Hematopoietic multipotent progenitor cell treated with erythropoietin and hydrocortisone succinate and interleukin-3 and kit ligand, for 15 days (in vitro differentiated cells): Measurements from ENCODE around the gene THRSP.
"Not testable (repeated sequence)": the region's sequence is repeated elsewhere in the genome, so short reads cannot be mapped to it uniquely, and the experiment has no call there.

Source experiments
- DNase-seq: peaks from one replicate; pipeline ENCODE4 v3.0.0-alpha.2; 2015; ENCODE audit warnings: low spot score

THRSP gene

DNA sequence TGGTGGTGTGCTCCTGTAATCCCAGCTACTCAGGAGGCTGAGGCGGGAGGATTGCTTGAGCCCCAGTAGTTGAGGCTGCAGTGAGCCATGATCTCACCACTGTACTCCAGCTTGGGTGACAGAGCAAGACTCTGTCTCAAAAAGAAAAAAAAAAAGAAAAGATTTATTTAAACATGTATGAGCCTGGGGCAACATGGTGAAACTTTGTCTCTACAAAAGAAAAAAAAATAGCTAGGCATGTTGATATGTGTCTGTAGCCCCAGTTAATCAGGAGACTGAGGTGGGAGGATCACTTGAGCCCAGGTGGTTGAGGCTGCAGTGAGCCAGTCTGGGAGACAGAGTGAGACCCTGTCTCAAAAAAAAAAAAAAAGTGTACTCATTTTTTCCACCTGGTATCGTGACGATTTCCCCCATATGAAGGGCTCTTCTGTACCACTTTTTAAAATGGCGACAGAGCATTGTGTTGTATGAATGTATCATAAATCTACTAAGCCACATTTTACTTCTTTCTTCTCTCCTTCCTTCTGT lies 24.2 kb upstream of the THRSP start:
- no peak for DNase-seq

DNA sequence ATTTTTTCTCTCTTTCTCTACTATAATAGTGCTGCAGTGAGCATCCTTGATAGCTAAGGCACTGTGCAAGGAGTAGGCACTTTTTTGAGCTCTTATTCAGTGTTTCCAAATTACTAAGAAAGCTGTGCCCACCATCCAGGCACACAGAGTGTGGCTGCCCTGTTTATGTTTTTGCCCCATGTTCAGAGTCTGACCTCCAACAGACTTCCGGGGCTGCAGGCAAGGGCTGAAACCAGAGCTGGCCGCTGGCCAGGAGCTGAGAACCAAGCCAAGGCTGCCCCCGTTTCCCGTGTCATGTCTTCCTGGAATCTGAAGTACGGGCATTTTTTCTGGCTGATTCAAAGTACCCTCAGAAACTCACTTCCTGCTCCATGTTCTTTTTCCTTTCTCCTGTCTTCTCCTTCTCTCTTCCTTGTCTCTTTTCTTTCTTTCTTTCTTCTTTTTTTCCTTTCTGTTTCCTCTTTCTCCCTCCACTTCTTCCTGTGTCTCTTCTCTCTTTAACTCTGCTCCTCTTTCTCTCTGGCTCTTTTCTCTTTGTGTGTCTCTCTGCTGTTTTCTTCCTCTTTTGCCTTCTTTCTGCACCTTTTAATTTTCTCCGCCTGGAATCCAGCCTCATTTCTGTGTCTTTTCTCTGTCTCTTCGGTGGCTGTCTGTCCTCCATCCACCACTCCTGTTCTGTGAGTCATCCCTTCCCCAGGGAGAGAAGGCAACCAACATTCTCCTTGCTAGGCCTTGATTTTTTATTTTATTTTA lies 23.6 kb upstream of the THRSP start:
- DNase-seq = peak; percentile 36

DNA sequence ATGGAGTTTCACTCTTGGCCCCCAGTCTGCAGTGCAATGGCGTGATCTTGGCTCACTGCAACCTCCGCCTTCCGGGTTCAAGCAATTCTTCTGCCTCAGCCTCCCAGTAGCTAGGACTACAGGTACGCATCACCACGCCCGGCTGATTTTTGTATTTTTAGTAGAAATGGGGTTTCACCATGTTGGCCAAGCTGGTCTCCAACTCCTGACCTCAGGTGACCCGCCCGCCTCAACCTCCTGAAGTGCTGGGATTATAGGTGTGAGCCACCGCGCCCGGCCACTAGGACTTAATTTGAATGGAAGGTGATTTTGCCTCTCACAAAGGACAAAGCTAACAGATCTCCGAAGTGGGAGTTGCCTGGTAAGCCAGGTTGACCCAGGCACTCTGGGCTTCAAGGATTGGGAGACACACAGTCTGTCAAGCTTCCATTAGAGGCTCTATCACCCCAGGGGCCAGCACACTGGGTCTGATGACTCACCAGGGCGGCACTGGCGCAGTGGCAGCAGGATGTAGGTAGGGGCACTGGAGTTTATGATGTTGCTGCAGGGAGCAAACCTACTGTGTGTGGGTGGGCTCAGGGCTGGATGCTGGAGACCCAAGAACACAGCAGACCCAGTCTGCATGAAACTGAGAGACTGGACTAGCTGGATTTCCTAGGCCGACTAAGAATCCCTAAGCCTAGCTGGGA lies 22.8 kb upstream of the THRSP start:
- no peak for DNase-seq

GRCh38 chr11:78041380-78041719 lies 22.3 kb upstream of the THRSP start:
- not testable (repeated sequence) for DNase-seq

DNA sequence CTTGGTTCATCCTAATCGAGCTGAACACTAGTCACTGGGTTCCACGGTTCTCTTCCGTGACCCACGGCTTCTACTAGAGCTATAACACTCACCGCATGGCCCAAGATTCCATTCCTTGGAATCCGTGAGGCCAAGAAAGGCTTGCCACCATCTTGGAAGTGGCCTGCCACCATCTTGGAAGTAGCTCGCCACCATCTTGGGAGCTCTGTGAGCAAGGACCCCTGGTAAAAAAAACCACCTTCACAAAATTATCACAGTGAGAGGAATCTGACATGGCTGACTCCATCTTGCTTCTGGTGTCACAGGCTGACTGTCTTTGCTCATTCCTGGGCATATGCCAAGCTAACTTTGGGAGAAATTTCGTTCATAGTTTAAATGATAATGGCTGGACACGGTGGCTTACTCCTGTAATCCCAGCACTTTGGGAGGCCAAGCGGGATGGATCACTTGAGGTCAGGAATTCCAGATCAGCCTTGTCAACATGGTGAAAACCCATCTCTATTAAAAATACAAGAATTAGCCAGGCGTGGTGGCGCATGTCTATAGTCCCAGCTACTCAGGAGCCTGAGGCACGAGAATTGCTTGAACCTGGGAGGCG lies 21.7 kb upstream of the THRSP start:
- DNase-seq = no peak

- no peak for DNase-seq
Observed at GRCh38 chr11:78044706-78045105, 19.0 kb upstream of the THRSP start.

DNA sequence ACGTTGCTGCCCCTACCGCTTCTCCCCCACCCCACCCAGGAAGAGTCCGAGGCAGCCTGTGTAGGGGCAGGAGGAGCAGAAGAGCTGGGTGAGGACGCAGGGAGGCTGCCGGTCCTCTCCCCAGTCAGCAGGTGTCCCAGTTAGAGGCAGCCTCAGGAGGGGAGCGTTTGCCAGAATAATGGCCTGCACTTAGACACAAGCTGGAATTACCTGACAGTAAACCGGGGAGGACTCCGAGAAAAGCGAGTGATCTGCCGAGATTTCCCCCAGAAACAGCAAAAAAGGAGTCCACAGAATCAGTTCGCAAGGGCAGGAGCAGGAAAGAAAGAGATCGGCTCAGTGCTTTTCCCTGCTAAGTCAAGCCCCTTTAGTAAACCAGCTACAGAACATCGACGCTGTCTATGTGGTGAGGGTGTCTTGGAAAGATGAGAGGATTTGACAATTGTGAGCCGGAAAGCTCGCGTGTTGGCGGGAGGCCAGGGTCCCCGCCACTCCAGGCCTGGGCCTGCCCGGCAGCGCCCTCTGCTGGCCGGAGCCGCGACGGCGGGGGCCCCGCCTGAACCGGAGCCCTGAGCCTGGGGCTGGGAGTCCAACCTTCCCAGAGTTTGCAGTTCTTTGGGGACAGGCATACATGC lies 17.7 kb upstream of the THRSP start:
- DNase-seq = peak; percentile 72

- no peak for DNase-seq
Observed at GRCh38 chr11:78046486-78046854, 17.2 kb upstream of the THRSP start.

GRCh38 chr11:78048561-78048960 lies 15.1 kb upstream of the THRSP start:
- no peak for DNase-seq

DNA sequence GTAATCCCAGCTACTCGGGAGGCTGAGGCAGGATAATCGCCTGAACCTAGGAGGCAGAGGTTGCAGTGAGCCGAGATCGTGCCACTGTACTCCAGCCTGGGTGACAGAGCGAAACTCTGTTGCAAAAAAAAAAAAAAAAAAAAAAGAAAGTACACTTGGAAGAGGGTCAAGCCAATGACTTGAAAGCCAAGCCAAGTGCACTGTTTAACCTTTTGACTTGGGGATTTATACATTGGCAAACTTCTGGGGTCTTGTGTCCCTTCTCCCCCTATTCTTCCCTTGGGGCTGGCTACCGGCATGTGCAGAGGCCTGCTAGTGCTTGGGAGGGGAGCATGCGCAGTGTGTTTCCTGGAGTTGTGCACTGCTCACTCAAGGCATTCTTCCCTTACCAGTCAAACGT lies 14.3 kb upstream of the THRSP start:
- DNase-seq = no peak

DNA sequence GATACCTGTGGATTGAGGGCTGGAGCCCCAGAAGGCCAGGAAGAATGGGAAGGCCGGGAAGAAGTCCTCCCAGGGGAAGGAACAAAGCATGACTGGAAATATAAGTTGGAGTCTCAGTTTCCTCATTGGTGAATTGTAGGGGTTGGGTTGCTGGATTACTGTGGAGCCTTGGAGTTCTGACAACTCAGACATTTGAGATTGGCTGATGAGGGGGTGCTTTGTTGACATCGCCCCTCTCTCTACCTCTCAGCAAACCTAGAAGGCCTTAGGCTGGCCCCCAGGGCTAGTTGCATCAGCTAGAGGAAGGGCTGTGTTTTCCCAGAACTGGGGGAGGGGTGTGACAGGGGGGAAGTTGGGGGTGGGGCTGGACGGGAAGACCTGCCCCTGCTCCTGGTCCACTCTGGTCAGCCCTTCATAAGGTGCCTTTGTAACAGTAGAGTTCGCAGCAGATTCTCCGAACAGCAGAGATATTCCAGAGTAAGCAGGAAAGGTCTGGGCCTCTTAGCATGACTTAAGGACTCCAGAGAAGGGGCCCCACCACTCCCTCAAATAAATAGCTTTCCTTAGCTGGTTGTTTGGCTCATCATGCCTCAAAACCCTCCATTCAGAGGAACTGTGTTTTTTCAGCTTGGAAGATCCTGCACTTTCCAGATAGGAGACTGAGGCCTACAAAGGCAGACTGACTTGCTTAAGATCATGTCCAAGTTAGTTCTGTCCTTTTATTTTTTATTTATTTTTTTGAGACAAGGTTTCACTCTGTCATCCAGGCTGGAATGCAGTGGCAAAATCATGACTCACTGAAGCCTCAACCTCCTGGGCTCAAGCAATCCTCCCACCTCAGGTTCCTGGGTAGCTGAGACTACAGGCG lies 12.5 kb upstream of the THRSP start:
- DNase-seq = no peak

DNA sequence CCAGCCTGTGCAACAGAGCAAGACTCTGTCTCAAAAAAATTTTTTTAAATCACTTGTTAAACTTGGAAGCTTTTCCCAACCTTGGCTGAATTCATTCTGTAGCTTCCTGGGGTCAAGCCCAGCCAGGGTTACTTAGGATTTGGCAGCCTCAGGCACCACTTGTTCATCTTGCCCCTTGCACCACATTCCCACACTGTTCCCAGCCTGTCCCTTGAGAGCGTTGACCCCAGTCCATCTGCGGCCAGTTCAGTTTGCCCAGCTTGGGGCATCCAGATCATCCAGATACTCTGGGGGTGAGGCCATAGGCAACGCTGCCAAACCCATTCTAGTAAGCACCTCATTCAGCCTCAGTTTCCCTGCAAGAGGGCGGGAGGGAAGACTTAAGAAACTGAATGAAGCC lies 8.7 kb upstream of the THRSP start:
- no peak for DNase-seq

- DNase-seq = no peak
Observed at GRCh38 chr11:78056093-78056492, 7.6 kb upstream of the THRSP start.

DNA sequence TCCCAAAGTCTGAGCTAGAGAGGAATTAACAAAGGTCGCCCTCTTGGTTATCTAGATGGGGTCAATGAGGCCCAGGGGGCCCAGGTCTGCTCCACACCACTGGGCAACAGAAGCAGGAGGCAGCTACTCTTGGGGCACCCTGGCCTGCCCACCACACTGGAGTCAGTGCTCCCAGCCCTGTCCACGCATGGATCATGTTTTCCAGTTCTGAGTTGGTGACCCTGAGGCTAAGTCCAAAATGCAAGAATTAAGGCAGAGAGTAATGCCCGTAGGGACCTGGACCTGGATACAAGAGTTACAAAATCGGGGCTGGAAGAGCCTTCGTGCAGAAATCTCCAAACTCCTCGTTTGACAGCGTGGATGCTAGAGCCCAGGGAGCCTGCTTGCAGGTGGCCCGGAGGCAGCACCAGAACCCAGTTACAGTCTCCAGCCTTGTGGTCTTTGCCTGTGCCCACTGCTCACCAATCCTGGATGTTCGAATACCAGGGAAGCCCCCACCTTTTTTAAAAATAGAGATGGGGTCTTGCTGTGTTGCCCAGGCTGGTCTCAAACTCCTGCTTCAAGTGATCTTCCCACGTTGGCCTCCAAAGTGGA lies 6.1 kb upstream of the THRSP start:
- DNase-seq = no peak

- not testable (repeated sequence) for DNase-seq
Observed at GRCh38 chr11:78059749-78060328, 3.8 kb upstream of the THRSP start.

DNA sequence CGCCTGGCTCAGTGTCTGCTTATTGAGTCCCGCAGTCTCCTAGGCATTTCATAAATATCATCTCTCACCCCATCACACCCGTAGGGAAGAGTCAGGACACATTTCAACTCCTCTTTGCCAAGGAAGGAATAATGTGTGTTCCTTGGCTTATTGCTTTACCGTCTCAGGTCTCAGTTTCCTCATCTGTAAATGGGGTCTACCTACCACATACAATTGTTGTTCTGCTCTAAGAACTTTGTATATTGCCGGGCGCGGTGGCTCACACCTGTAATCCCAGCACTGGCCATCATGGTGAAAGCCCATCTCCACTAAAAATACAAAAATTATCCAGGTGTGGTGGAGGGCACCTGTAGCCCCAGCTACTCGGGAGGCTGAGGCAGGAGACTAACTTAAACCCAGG lies 3.1 kb upstream of the THRSP start:
- no peak for DNase-seq

DNA sequence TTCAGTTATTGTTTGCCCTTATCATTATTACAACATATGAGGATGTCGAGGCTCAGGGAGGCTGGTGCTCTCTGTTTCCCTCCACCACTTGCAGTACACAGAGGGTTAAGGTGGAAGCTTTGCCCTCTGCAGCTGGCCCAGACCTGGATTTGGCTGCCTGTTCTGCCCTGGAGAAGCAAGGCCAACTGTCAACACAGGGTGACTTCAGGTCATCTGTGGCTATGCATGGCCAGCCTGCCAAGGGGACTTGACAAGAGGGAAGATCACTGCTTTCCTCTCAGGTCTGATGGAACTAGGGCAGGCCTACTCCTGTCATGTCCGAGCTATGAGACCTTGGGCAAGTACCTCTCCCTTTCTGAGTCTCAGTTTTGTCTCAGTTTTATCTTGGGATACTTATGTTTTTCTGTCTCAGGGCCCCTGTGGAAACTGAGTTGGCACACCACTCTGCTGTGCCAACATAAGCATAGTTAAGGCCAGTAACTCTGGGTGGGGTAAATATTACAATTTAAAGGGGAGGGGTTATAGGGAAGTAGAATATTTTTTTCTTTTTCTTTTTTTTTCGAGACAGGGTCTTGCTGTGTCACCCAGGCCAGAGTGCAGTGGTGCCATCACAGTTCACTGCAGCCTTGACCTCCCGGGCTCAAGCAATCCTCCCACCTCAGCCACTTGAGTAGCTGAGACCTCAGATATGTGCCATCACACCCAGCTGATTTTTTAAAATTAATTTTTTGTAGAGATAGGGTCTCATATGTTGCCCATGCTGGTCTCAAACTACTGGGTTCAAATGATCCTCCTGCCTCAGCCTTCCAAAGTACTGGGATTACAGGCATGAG lies 2.4 kb upstream of the THRSP start:
- no peak for DNase-seq

DNA sequence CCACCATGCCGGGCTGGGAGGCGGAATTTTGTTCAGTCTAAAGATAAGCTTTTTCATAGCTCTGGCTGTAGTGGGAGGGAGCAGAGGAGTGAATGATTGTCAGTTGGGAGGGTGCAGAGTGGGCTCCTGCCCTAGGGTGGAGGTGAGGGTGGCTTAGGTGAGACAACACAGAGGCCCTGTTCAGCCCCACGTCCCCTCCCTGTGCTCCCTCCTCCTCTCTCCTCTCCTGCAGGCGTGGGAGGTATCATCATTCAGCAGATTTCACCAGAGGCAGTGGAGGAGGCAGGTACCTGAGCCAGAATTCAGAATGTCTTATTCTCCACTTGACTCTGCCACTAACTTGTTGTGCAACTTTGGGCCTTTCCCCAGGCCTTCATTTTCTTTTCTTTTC lies 1.7 kb upstream of the THRSP start:
- no peak for DNase-seq

DNA sequence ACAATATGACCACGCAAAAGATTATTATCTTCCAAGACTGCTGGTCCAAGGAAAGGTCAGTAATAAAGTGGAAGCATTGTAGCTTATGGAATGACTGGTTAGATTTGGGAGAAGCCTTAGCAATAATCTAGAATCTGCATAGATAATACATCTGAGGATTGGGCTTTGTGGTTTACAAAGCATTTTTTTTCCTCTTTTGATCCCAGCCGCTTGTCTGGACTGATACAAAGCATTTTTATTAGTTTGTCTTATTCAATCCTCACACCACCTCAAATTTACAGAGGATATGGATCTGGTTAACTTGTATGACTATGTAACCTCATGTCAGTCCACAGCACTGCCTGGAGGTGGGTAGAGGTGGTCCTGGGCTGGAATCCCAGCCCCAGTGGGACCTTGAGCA lies 990 bp upstream of the THRSP start:
- no peak for DNase-seq

GRCh38 chr11:78065203-78065602 lies 1.5 kb downstream of the THRSP start:
- no peak for DNase-seq
